Stimulated activated CD8-positive, alpha-beta memory T cell treated with anti-CD3 and anti-CD28 coated beads, Interleukin-12 subunit alpha, Interleukin-12 subunit beta, amount 100 ng/mL, for 4 hours (primary cell): ENCODE data around the gene TOMM7.

Experiments
- DNase-seq: peaks from one replicate; pipeline ENCODE4 v3.0.0-alpha.2; 2020; ENCODE audit warnings: low read depth

The TOMM7 gene

DNA sequence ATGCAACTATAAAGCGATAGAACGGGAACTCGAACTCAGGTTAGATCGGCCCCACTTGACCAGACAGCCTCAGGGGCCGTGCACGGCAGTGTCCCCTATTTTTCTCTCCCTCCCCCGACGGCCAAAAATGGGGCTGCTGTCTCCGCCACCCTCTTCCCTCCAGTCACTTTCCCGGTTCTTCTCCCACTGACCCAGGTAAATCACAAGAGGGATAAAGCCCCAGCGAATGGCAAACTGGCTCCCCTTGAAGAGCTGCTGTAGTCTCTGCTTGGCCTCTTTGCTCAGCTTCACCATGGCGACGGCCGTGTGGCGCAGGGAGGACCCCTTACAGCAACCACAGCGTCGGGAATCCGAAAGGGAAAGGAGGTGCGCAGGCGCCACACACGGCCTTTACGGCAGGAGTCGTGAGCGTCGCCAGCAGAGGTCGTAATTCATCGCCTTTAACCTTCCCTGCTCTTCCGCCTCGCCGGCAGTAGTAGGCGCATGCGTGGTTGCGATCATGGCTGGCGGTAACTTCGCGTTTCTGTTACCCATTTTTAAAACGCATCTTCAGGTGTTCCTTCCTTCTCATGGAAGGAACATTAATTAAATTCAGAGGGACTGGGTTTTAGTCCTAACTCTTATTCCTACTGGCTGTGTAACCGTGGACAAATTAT lies at the start of gene TOMM7:
Gene TOMM7 (minus strand): TSS at position 364 of the 656 bp plus-strand sequence. CDS start 70 bp downstream, at position 294.
- DNase-seq, result peak; percentile 74

DNA sequence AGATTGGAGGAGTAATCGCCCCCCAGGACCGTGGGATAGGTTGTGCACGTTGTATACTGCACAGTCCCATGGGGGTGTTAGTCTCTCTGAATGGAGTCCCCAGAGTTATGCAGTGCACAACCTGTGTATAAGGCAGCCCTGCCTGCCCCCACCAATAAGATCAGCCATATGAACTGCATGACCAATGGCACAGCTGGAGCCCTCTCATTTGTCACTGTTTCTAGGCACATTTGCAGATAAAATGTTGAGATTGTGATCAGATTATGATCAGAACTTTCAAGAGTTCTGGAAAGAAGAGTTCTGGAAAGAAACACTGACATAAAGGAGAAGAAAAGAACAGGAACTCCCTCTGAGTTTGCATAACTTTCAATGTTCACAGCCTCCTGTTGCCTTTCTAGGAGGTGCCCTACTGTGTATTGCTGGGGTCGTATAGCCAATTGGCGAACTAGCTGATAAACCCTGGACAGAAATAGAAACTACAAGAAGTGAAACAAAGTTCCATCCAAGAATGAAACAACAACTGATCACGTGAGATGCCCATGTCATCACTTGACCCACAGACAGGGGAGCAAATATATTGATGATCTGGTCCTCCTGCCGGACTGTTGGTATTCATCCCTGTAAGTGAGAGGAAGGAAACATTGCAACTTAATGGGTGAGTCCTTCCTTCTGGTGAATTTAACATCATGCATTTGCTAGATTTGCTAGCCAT lies 49.6 kb upstream of the TOMM7 start:
- DNase-seq, result no peak

DNA sequence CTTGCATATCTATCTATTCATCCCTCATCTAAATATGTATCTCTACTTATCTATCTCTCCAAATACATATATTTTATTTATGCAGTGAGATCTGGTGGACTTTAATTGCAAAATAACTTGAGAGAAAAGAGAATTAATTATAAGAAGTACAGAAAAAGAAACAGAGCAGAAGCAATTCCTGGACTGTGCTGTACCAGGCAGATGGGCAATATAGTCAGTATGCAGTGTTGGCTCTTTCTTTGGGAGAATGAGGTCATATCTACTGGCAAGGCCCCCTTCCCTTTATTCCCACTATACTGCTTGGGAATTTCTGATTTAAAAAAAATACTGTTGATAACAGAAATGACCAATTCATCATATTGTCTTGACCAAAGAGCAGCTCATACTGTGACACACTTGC lies 49.0 kb upstream of the TOMM7 start:
- no peak for DNase-seq

DNA sequence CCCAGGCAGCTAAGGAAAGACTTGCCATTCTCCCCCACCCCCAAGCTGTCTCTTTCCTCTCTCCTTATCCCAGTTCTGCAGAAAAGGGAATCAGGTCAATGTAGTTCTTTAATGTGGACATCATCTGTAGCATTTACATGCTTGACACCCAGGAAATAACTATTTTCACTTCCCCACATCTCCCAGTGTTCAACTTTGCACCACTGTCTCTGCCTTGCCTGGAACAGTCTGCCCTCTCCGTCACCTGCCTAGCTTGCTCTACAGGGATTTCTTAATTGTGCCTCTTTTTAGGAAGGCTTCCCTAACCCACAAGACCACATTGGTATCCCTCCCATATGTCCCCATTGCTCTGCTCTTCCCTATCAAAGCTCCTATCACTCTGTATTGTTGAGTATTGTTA lies 45.9 kb upstream of the TOMM7 start:
- no peak for DNase-seq

DNA sequence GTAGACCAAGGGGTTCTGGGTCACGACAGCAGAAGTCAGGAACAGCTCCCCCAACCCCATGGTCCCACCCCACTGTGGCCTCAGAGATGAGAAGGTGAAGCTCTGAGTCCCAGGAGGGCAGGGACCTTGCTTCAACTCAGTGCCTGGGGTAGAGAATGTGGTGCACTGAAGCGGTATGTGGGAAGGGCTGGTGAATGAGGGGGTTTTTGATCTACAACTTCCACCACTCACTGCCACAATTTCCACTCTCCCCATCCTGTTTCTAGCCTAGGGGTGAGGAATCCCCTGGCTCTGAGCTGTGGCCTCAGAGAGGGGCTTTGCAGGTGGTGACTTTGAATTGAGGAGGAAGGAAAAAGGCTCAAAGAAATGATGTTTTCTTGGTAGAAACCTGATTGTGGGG lies 44.9 kb upstream of the TOMM7 start:
- DNase-seq, result no peak

DNA sequence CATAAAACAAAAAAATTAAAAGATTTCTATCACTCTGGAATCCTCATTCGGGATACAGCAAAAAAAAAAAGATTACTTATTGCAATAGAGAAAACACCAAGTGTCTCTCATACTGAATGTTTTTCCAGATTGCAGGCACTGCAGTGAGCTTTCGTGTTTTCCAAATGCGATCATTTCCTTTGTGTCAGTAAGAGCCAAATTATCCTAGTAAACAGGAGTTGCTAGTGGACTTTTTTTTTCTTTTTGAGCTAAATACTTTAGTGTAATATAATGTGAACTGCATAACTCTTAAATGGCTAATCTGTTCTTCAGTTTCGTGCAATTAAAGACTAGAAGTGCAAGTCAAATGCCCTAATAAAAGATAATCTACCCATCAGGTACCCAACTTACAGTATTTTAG lies 44.4 kb upstream of the TOMM7 start:
- no peak for DNase-seq

DNA sequence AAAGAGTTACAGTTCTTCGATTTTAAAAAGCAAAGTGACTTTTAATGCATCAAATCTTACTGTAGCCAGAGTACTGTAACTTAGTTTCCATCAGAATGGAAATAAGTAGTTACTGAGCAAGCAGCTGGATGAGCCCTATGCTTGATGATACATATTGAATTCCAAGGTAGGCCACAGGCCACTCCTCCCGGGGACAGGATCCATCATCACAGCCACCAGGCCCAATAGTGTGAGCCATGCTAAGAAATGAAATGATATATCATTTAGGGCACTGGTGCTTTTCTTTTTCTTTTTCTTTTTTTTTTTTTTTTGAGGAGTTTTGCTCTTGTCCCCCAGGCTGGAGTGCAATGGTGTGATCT lies 42.9 kb upstream of the TOMM7 start:
- DNase-seq, result no peak

DNA sequence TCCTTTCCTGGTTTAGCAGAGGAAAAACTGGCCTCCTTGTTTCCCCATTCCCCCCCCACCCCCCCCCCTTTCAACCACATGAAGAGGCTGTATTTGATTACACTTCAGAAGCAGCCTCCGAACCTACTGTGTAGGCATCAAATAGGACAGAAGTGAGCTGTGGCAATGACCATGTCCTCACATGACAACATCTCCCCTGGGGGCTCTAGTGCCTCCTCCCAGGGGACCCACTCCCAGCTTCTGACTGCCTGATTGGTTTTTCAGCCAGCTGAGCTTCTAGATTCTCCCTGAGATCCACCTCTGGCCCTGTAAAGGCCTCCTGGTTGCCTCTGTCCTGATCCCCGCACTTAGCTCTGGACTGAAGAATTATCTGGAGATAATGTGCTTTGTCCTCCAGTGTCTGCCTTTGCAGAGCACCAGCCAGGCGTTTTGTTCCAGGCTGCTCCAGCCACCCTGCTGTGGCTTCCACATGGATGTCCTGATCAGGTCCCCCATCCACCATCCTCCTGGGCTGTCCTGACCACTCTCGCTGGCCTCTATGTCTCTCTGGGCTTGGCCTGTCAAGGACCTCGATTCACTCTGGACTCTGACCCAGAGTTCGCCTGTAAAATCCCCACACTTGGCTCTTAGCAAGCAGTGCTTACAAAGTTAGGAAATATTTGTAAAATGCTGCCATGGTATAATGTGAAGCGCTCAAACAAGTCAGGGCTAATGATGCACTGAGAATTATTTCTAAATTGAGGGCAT lies 42.4 kb upstream of the TOMM7 start:
- DNase-seq, result no peak

DNA sequence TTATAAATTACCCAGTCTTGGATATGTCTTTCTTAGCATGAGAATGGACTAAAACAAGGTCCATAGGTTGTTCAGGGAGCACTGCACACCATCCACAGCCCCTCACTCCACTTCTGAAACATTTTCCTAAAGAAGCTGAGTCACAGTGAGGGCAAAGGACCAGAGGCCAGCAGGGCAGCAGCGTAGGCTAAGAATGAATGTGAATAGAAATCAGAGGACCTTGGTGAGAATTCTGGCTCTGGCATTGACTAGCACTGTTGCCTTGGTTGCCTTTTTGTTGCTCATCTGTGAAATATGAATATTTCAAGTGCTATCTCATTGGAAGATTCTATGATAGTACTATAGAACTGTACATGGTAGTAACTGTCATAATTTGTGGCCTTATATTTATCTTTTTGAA lies 41.7 kb upstream of the TOMM7 start:
- DNase-seq, result no peak

DNA sequence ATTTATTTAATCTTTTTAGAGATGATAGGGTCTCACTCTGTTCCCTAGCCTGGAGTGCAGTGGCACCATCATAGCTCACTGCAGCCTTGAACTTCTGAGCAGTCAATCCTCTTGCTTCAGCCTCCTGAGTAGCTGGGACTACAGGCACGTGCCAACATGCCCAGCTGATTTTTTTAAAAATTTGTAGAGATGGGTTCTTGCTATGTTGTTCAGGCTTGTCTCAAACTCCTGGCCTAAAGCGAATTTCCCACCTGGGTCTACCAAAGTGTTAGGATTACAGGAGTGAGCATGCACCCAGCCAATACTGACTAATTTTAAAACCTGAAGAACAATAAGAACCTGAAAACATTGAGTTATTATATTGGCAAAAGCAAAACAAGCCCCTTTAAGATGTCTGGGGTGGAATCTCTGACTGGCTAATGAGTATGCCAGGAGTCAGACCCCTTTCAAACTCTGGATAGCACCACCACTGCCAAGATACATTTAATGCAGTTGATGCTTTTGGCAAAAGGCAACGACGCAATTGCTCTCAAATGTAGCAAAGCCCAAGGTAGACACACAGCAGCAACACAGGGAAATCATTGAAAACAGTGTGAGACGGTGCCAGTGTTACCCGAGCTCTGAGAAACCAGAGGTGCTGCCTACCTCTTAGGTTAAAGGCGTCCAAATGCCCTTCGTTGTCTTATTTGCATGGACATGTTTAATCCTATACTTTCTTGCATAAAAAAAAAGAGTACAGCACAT lies 40.7 kb upstream of the TOMM7 start:
- no peak for DNase-seq

DNA sequence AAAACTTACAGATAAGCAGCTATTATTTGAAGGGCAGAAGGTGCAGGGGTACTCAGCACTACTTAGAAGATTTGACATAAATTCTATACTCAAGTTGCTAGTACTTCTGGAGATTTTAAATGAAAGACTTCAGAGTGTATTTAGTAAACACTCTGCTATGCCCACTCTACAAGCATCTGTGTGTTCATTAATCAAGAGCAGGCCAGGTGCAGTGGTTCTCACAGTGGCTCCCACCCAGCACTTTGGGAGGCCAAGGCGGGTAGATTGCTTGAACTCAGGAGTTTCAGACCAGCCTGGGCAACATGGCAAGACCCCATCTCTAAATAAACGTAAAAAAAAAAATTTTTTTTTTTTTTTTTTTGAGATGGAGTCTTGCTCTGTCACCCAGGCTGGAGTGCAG lies 38.9 kb upstream of the TOMM7 start:
- no peak for DNase-seq

DNA sequence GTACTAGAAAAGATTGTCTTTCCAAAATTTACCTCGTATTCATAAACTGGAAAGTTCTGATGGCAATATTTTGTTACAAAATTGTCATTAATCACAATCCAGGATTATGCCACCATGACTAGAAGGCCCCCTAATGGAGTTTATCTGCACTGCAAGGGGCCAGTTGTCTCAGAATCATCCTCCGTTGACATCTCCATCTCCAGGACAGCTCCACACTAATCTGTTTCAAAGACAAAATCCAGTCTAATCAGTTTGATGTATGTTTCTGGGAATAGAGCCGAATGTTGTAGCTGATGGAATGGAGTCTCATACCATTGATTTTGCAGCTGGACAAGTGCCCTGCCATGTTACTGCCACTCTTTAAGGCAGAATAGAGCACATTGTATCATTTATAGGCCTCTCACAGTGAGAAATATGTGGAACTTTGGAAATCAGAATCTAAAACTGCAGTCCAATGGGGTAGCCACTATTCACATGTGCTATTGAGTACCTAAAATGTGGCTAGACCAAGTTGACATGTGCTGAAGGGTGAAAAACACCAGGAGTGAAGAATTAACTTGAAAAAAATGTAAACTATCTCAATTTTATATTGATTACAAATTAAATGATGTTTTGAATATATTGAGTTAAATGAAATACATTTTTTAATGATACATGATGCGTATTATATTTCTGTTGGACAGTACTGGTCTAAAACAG lies 38.3 kb upstream of the TOMM7 start:
- DNase-seq, result no peak

DNA sequence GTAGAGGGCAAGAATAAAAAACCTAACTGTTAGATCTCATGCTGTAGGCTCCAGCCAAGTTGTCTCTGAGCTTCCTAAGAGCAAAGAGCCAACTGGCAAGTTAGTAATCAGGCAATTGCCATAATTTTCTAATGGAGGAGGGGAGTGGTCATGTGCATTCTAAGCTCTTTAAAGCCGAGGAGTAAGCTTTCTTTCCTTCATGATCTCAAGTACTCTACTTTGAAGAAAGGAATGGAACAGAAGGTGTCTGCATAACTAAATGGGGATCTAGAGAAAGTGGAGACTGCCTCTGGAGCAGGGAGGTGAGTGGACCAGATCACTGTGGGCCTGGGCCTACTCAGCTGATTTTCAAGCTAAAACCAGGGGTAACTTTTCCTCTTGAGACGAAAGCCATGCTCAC lies 37.7 kb upstream of the TOMM7 start:
- DNase-seq, result no peak

DNA sequence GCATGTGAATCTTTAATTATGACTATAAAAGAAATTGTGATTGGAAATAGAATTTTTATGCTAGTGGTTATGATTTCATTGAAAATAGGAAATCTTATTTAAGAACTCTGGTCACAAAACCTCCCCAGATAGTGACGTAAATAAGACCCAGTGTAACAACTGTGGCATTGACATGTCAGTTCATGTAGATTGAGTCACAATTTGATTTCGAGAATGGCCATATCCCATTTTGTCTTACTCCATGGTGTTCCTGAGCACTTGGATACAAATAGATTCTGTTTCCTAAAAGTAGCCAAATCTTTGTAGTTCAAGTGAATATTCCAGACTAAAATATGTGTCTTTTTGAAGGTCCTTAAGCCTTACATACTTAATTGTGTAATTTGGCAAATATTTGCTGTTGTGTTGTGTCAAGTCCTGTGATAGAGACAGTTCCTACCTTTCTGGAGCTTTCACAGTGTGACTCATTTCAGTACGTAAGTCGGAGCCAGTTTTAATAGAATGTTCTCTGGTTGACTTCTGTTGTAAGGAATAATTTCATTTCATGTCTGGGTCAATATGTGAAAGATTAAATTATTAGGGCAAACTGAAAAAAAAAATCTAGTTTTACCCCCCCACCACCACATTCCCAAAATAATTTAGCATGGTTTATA lies 37.1 kb upstream of the TOMM7 start:
- DNase-seq, result no peak

DNA sequence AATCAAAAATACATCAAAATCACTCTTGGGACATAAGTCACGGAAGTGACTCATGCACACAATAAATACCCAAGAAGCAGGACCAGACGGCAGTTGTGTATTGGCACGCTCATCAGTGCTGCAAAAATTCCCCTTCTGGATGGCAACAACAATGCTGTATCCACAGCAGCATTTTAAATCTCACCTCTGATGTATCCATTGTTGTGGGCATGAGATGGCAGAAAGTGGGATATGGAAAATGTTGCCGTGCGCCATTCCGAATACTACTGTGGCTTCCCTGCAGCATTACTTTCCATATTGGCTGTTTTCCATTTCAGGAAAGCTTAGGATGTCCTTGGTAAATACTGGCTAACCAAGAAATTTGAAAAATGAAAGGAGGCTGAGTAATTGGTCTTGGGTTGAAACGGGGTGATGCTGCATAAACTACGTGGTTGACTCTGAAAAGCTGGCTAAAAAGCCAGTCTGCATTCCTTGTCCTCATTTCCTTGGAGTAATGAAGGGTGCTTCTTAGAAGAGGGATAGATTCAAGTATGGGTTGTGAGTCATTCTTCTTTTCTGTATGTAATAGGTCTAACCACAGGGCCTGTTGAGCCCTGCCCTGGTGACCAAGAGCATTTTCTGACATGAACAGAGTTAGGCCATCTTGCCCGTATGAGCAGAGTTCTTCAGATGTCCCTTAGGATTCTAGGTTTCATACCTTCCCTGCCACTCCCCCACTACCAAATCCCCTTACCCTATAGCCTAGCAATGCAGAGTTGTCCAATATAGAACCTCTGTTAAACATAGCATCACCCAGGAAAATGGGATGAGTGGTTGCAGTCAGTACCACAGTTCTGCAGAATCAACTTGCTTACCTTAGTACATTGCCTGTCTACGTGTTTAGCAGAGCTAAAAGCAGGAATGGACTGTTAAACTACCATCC lies 36.3 kb upstream of the TOMM7 start:
- DNase-seq, result no peak

DNA sequence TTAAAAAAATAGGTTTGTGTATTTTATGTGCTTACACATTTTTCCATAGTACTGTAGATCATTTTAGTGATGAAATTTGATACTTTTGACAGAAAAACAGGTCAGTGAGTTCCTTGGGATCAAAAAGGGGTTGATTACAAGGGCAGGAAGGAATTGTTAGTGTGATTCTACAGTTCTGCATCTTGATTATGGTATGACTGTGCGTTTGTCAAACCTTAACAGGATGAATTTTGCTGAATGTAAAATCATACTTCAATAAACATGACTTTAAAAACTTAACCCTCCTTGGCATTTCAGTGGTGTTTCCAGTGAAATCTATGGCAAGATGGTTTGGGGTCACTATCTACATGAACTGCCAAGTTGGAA lies 35.6 kb upstream of the TOMM7 start:
- no peak for DNase-seq

DNA sequence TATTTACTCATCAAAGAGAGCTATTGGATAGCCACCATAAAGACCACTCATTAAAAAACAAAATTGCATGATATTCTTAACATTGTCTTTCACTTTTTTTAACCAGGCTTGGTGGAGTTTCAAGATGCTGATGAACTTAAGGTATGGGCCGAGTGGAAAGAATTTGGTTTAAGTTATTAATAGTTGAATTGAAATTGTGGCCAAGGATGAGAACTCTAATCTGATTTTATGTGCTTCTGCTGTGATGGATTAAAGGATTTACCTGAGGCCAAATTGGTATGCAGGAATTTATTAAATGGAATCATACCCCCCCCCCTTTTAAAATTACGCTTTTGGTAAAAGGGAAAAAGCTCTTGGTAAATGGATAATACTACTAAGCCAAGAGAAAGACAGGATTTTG lies 33.8 kb upstream of the TOMM7 start:
- DNase-seq, result no peak

DNA sequence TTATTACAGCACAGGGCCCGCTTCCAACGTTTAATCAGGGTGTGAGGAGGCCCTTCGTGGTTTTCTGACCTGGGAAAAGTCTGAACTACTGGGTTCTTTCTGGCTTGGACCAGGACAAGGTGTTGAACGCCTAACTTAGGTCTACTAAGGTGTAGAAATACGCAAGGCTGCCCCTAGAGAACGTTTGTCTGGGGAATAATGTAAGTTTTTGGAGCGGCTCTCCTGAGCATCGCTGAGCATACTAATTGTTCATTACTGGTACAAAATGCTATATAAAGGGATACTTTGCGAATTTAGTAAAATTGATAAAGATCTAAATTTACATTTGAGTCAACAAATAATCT lies 32.4 kb upstream of the TOMM7 start:
- DNase-seq, result no peak

DNA sequence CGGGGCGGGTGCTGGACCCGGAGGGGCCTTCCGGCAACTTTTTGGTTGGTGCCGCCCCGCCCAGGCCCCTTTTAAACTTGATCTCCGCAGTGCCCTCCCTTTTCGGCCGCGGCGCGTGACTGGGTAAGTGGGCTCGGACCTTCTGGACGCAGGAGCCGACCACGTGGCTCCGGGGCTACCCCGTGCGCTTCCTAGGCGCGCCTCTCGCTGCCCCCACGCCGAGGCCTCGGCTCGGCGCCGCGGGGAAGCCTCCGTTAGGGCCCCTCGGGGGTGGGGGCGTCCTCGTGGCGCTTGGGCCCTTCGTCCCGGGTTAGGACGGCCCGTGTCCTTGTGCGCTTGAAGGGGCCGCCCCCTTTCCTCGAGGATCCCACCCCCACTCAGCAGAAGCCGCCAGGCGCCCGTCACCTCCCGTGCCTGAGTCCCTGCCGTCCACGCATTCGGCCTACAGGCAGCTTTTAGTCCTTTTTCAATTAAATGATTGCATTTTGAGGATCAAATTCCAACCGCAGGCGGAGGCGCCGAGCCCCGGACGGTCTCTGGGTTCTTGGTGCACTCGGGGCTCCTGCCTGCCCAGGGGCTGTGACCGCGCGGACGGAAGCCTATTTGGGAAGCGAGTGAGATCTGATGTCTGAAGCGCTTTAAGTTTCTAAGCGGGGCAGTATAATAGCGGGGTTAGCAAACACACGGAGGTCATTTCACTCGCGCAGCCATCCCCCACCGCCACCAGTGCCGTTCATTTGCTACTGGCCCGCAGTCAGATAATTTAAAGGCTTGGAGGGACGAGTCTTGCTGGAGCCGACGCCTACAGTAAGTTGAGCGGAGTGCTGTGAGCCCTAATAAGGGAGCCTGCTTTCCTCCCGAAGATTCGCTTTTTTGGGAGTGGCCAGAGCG lies 31.8 kb upstream of the TOMM7 start:
- peak; percentile 71 for DNase-seq
